CD4-positive, alpha-beta T cell treated with Interleukin-1 beta for 1 hour (primary cell): Measurements from ENCODE around the gene SLC25A11.
A peak's percentile ranks its signal among the peaks of the same experiment; 100 is the strongest.

ENCODE experiments used
- DNase-seq, 2 donors: peaks; one replicate each; pipeline ENCODE4 v3.0.0-alpha.2; 2020 to 2022

Gene SLC25A11, protein sequence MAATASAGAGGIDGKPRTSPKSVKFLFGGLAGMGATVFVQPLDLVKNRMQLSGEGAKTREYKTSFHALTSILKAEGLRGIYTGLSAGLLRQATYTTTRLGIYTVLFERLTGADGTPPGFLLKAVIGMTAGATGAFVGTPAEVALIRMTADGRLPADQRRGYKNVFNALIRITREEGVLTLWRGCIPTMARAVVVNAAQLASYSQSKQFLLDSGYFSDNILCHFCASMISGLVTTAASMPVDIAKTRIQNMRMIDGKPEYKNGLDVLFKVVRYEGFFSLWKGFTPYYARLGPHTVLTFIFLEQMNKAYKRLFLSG

DNA sequence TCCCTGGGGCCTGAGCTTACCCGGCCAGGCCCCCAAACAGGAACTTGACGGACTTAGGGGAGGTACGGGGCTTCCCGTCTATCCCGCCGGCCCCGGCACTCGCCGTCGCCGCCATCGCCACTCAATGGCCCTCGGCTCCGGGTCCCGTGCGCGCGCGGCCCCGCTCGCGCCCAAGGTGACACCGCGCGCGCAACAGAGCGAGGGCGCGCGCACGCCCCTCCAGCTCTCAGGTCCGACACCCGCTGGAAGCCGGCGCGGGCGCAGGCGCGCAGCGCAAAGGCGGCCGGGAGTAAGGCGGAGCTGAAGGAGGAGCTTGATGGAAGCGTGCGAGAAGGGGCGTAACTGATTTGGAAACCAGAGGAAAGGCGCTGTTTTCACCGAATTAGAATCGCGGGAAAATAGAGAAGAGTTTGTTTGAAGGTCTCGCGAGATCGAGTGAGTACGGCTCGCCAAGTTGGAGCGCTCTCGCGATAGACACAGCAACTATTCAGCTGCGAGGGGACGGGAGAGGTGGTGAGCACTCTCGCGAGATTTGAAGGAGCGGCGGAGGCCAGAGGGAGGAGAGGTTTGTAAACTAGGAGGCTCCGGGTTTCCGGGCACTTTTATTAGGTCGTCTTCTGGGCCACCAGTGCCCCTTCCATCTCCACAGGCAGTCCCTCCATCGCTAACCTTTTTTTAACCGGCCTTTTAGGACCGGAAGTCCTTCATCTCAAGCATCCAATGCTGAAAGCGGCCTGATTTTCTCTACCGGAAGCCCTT lies at the start of gene SLC25A11, which contains the start of gene RNF167:
TSS of gene SLC25A11 (minus strand) at position 251 of the 759 bp plus-strand sequence. CDS start at position 115, 136 bp downstream.
TSS of gene RNF167 (plus strand) at position 473 of the 759 bp plus-strand sequence. CDS start 642 bp downstream, outside the sequence.
- DNase-seq, result peak; percentile 98 to 99

GRCh38 chr17:4987767-4988567 lies 48.1 kb upstream of the SLC25A11 start:
- no peak for DNase-seq

DNA sequence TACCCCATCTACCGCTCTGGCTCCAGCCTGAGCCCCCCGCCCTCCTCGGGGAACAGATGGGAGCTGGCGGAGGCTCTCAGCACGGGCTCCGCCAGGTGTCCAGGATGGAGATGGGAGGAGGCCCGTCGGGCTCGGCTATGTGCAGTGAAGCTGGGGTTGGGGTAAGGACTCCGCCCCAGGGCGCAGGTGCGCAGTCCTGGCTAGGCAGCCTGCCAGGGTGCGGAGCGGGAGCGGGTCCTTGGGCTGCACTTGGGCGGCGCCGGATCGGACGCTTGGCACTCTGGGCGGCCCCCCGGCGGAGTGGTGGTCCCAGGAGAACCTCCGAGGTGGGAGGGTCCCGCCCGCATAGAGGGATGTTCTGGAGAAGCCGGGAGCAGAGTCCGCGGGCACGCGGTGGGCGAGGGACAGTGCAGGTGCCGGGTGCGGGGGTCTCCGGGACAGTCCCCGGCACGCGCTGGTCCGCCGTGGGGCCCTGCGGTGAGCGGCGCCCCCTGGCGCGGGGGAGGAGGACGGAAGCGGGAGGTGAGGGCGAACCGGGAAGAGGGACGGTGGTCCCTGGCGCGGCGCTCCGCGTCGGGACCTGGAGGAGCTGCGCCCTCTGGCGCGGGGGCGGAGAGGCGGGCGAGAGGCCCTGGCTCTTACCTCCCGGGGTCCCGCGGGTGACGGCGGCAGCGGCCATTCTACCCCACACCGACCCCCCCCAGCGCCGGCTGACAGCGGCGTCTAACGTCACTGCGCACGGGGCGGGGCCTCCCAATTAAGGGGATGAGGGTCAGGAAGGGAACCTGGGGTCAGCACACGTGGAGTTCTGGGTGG lies 47.3 kb upstream of the SLC25A11 start, which contains the start of gene CAMTA2:
TSS of gene CAMTA2 (minus strand) at position 725 of the 816 bp plus-strand sequence. CDS start 1,453 bp downstream, outside the sequence.
- DNase-seq, result peak; percentile 86 to 87

- DNase-seq, result no peak
Observed at GRCh38 chr17:4986403-4986802, 46.6 kb upstream of the SLC25A11 start.

- DNase-seq, result no peak
Observed at GRCh38 chr17:4982305-4982704, 42.5 kb upstream of the SLC25A11 start.

- DNase-seq, result peak; percentile 29 to 77
Observed at GRCh38 chr17:4980644-4981216, 40.9 kb upstream of the SLC25A11 start.

DNA sequence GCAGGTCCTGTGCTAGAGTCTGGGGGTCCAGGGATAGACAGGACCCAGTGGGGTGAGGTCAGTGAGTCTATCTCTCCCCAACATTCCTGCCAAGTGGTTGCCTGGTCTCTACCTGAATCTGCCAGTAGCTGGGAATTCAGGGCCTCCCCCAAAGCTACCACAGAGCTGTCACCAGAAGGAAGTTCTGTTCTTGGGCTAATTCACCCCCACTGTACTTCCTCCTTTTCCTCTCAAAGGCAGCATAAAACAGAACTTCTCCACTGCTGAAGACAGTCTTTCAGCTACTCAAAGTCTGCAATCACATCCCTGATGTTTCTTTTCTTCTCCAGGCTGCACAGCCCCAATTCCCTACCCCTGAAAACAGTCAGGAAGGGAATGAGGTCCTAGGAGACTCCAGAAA lies 38.9 kb upstream of the SLC25A11 start:
- DNase-seq, result no peak

- DNase-seq, result no peak
Observed at GRCh38 chr17:4974115-4974670, 34.3 kb upstream of the SLC25A11 start.

DNA sequence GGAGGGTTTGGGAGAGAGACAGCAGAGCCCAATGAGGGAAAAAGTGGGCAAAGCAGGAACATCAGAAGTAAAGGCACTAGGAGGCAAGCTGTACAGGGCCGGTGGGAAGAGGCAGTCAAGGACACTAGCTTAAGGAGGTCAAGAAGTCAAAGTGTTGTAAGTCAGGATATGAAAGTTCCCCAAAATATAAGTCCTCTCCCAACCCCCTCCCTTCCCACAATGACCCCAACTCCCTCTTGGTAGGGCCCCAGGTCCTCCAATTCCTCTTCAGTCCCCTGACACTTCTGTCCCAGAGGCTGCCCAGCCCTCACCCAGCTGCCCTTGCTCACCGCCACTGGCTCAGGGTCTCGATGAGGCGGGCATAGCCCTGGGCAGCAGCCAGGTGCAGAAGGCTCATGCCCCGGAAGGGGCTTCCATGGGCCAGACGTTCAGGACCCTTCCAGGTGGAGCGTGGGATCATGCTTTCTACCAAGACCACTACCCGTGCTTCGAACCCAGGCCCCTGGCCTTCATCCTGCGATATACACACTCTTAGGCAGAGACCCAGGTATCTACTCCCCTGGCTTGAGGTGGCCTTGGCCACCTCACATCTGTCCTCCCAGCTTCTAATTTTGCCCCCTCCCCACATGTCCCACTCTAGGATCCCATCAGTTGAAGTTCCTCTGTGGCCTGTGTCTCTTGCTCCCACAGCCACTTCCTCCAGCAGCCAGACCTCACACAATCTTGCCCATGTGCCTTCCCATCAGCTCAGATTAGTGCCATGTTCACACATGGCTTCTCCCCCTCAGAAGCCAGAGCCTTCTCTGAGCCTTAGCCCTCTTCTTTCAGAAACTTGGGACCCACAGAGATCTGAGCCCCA lies 33.6 kb upstream of the SLC25A11 start:
- no peak for DNase-seq

DNA sequence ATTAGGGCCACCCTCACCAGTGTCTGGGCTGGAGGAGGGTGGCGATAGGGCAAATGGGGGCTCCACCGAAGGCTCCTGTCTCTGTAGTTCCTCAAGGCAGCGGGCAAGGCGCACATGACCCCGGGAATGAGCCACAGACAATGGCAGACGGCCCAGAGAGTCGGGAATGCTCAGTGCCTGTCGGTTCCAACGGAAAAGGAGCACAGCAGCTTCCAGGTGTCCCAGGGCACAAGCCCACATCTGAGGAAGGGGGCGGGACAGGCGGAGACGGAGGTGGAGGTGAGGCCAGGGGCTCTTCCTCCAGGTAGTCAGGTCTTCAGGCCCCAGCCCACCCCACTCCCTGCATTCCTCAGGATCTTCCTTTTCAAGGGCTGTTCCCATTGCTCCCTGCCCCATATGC lies 32.9 kb upstream of the SLC25A11 start:
- DNase-seq, result no peak

DNA sequence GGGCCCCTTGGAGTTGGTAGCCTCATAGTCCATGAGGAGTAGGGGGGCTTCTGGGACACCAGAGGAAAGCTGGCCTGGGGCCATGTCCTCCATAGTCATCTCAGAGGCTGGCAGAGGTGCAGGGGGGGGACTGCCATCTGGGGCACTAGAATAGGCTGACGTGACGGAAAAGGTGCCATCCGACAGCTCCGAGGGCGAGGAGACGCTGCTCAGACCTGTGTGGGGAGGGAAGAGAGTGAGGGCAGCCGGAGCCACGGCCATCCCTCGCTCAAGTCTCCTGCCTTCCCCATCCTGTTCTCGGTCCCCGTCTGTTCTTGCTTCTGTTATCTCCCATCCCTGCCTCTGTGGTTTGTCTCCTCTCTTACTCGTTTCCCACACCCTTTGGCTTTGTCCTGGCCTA lies 32.5 kb upstream of the SLC25A11 start:
- no peak for DNase-seq

GRCh38 chr17:4971826-4972225 lies 32.0 kb upstream of the SLC25A11 start:
- no peak for DNase-seq

DNA sequence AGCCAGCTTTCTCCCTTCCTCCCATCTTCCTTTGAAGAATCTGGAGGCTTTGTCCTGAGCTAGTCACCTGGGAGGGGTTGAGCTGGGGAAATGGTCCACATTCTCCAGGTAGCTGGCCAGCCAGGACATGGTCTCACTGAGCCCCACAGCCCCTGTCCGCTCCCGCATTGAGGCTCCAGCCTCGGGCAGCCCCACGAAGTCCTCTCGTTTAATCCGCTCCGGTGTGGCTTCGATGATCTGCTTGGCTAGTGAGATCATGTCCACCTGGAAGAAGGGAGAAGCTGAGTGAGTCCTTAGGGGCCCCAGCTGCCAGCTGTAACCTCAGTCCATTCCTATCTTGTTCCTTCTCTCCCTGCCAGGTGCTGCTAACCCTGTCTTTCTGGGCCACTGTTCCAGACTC lies 30.4 kb upstream of the SLC25A11 start:
- no peak for DNase-seq

DNA sequence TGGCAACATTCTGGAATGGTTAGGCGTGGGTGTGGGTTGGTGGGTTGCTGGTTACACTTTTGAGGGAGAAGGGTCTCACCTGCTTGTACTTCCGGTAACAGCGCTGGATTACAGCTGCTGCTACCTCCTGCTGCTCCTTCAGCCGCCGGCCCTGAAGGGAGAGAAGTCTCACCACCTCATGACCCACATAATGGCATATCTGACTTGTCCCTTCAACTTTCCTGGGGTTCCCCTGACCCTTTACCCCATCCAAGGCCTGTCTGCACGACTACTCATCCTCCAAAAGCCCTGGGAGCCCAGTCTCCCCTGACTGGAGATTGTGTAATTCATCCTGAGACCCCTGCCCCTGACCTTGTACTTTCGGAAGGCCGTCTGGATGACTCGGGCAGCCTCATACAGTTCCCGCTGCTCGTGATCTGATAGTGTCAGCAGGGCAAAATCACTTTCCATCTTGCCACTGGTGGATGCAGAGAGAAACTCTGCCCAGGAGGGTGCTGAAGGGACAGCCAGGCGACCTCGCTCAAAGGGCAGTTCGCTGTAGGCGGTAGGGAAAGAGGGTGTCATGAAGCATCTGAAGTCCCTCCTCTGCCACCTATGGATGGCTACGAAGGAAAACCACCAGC lies 29.8 kb upstream of the SLC25A11 start:
- DNase-seq, result no peak

GRCh38 chr17:4969047-4969550 lies 29.3 kb upstream of the SLC25A11 start:
- DNase-seq, result no peak

DNA sequence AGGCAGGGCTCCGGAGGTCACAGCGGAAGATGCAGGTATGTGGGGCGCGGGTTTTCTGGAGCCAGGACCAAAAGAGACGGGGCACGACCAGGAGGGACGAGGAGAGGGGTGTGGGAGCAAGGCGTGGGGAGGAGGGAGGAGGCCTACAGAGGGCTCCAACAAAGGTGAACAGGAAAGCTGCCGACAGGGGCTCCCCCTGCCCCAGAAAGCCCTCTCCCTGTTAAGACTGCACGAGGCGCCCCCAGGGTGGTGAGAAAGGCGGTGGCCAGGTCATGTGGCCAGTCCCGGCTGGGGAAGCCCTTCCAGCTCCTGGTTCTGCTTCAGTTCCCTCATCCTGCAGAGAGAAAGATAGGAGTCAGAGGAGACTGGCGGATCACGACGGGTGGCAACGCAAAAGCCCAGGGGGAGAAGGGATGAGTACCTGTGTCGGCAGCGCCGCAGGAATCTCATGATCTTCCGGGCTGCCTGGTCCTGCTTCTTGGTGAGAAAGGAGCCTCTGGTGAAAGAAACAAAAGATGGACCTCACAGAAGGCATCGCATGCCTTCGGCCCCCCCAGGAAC lies 28.7 kb upstream of the SLC25A11 start:
- no peak for DNase-seq

DNA sequence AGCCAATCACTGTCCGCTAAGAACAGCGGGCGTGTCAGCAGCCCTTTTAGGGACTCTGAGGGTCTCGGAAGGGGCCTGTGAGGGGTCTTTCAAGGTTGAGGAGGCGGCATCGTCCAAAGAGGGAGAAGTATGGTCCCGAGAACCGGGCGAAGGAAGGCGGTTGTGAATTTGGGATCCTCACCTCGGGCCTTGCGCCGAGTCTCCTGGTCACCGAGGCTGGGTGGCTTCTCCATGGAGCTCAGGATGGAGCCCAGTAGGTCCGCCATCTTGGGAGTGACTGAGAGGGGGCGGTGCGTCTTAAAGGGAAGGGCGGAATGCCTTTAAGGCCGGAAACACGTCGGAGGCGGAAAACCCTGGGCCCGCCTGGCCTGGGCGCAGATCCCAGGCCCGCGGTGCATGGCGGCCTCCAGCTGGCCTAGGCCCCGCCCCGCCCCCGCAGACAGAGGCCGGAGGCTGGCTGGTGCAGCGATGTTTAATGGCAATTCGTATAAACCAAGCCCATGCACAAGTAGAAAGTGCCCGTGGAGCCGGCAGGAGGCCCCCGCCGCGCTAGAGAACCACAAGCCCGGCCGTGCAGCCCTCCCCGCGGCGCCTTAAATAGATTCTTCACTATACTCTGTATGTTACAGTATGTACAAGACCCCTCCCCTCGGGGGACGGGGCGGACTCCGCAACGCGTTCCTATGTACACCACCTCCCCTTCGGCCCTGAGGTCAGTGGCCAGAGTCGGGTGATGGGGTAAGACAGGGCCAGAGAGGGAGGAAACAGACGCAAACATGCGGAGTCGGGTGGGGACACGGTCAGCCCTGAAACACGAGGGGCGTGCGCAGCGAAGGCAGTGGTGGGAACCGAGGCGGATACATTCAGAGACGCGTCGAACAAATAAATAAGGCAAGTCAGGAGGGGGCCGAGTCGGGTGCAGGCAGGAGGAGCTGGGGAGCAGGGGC lies 28.0 kb upstream of the SLC25A11 start, which contains the start of gene SPAG7:
TSS of gene SPAG7 (minus strand) at position 279 of the 947 bp plus-strand sequence. CDS start at position 266, 13 bp downstream.
- DNase-seq, result peak; percentile 94 to 96
